SHP77 (cell line): ENCODE results near the gene CDKAL1.
"Not testable (repeated sequence)": the region's sequence is repeated elsewhere in the genome, so short reads cannot be mapped to it uniquely, and the experiment has no call there.

Experiments used
- DNase-seq, 2 experiments: peaks; one replicate each; lab custom pipeline; 2025; lab: John Stamatoyannopoulos, UW

Gene CDKAL1

GRCh38 chr6:20554326-20554725 is 20.1 kb downstream of the CDKAL1 start:
- DNase-seq: no peak

GRCh38 chr6:20554817-20555216 is 20.6 kb downstream of the CDKAL1 start:
- no peak for DNase-seq

DNA sequence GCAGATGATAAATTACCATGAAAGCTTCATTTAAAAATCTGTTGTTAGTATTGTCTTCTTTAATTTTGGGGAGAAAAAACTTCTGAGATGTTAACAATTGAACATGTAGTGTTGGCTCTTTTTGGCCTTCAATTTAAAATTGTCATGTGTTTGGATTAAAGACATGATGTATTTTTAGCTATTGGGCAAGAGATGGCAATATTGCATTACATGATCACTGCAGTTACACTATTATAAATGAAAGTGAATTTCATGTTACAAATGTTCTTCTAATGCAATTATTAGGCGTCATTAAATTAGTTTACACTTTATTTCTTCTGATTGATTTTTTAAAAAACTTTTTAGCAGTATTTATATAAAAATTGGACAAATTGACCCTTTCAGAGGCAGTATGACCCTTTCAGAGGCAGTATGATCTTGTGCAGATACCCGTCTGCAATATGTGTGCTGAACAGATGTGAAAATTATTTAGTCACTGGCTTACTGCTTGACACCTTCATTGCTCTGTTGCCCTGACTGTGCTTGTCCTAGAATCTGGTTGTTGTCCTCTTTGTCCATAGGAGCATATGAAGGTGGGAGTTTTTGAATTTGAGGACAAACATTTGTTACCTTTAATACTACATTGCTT is 25.8 kb downstream of the CDKAL1 start:
- DNase-seq: no peak

DNA sequence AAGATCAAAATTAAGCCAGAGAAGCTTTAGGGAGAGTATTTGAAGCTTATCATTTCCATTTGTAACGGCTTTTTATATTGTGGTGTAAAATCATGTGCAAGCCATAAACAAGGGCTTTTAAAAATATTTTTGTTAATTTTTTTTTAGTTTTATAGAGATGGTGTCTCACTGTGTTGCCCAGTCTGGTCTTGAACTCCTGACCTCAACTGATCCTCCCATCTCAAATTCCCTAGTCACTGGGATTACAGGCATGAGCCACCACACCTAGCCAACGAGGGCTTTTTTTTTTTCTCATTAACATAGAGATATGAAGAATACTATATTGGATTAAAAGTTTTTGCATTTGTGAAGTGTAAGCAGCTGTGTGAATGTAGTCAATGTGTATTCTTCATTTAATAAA is 29.1 kb downstream of the CDKAL1 start:
- DNase-seq: no peak

- no peak for DNase-seq
Observed at GRCh38 chr6:20564269-20564668, 30.0 kb downstream of the CDKAL1 start.

- DNase-seq: no peak
Observed at GRCh38 chr6:20564777-20565176, 30.5 kb downstream of the CDKAL1 start.

DNA sequence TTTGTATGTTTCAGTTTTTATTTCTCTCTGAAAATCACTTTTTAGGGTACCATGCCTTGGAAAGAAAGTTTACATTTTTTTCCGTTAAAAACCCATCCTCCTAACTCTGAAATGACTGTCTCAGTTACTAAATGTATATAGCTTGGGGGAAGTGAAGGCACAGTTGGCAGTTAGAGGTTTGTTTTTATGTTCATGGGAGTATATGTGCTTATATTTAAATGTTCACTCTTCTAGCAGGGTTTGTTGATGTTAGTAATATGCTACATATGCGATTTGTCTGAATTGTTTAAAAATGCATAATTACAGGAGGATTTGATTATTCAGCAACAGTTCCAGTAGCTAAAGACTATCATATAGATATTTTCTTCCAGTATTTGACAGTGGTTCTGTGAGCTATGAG is 31.1 kb downstream of the CDKAL1 start:
- DNase-seq: no peak

GRCh38 chr6:20566109-20566508 is 31.9 kb downstream of the CDKAL1 start:
- no peak for DNase-seq

GRCh38 chr6:20569000-20569610 is 34.8 kb downstream of the CDKAL1 start:
- no peak for DNase-seq

DNA sequence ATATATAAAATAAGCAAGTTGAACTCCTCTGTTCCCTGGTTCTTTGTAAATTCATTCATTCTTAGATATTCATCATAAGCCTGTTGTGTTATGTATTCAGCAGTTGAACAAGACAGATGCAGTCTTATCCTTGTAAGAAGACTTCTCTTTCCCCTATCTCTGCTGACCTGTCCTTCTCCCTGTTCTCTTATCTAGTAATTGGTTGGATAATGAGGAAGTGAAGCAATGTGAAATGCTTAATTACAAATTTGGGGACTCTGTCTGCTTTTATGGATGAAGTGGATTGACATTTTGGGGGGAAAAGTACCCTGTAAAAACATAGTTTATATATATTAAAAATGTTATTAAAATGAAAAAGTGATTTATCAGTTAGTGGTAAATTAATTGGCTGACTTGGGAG is 37.0 kb downstream of the CDKAL1 start:
- no peak for DNase-seq

DNA sequence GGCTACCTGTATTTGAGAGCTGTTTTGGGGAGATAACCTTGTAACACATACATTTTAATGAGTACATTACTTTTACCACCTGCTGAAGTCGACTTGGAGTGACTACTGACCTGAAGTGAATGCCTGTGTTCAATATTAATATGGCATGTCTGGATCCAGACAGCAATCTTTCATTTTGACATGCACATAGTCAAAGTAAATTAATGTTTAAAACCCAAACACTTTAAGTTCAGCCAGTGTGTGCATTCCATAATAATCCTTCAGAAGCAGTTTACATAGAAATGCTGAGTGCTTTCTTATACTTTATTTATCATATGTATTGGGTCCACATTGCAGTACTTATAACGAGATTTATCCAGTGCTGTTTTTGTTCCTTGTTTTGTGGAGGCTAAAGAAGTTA is 38.0 kb downstream of the CDKAL1 start:
- DNase-seq: peak in 1 of 2 experiments; percentile 9

DNA sequence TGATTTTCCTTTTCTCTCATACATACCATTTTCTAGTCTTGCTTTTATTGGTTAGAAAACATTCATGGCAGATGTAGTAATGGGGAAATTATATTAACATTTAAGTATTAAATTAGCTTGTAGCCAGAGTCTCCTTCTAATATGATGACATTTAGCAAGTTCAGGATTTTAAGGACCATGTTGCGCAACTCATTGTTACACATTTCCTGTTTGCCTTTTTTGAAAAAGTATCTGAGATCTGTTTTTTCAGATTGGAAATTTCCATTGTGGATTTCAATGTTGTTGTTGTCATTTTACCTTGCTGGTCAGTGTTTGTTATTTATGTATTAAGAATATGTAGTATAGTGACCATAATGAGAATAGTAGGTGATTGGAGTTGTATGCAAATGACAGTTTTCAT is 38.7 kb downstream of the CDKAL1 start:
- no peak for DNase-seq

DNA sequence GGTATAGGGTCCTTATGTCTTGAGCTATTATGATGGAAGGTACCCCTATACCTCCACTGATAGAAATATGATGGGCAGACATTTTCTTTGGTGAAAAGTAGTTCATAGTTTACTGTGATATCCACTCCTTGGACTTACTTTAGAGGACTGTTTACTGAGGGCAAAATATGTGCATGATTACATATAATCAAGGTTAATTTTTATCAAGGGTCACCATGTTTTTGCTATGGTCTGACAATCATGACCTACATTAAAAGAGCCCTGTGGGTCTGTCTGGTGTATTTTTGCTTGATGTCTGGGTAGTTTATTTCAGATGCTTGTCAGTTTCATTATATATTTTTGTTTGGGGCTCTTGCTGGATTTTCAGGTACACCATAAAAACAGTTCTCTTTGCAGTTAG is 40.1 kb downstream of the CDKAL1 start:
- no peak for DNase-seq

GRCh38 chr6:20575125-20575524 is 40.9 kb downstream of the CDKAL1 start:
- peak in 1 of 2 experiments; percentile 13 for DNase-seq

DNA sequence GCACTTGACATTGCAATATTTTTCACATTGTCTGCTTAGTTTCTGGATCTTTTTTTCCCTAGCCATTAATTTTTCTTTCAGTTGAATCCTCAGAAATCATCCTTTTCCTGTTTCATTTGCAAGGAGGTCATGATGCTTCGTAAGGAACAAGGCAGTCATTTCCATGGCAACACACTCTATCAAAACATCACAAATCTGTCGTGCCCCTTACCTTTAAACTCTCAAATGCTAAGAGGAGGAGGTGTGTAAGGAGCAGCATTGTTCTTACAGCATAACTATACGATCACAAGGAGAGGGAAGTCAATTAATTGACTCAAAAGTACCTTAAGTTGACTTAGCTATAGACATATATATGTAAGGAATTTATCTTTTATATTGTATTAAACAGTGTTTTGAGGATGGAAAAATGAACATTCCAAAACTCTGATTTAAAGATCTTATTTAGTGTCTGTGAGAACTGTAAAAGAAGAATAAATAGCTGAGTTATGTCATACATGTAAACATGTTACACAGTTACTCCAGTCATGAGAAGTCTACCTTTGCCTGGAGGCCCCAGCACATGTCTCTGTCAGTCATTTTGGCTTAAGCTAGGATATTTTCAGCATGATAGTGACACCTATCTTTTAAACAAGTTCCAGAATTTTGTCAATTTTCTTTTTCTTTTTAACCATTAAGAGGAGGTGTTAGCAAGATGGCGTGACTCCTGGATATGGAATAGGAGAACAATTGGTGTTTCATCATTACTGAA is 41.6 kb downstream of the CDKAL1 start:
- DNase-seq: no peak

DNA sequence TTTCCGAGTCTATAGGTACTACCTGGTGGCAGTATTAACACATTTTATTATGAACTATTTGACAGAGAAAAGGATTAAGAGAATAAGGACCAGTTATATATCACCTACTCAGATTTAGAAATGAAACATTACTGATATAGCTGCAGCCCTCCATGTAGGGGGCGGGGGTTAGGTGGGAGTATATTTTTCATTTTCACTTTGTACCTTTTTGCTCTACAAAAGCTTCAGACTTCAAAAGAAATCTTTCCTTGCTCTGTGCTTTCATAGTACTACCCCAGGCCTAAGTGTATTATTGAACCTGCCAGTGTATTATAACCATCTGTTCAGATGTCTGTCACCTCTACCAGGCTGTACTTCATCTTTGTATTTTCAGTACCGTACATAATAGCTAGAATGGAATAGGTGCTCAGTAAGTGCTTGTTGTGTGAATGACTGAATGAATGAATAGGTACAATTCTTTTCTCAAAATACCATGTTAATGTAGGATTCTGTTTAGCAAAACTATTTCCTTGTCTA is 43.0 kb downstream of the CDKAL1 start:
- no peak for DNase-seq

DNA sequence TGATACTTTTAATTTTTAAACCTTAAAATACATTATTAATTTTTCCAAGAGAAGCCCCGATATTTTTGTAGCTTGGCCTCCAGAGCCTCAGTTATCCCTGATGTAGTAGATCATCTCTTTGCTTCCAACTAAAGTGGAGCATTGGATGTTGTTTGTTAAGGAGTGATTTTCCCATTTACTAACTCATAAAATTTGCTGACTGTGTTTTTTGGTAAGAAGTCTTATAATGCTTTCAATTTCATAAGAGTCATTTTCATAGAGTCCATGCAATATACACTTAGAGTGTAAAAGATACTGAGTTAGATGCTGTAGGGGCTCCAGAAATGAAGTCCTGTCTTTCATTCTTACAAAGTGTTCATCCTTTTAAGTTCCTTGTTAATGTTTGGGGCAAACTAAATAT is 46.8 kb downstream of the CDKAL1 start:
- no peak for DNase-seq

DNA sequence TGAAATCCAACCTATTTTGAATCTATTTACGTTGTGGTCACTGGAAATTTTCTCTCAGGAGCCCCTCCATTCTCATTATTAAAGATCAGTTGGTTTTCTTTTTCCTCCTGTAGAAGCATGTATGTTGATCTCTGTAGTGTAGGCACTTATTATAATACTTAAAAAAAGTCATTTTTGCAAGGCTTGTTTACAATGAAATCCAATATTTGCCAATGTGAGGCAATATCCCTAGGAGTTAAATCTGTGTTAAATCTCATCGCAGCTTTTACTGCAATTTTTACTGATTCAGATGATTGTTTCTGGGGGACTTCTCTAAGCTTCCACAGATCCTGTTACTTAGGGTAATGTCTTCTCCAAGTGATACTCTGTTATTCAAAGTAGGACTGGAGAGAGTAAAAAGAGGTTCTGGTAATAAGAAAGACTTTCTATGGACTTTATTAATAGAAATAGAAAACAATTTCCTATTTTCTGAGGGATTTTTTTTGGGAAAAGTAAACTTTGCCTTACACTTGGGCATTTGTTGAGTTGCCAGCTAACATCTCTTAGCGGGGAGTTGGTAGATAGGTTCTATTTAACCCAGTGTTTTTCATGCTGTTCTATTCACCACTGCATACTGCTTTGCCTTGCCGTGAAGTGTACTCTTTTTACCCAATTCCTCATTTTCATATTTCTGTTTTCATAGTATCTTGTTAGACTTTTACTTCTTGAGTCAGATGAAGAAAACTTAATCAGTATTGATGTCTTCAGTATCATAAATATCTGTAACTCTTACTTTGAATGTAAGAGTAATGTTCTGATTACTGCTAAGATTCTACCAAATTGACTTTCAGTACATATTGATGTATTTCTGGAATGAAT is 48.6 kb downstream of the CDKAL1 start:
- DNase-seq: no peak

DNA sequence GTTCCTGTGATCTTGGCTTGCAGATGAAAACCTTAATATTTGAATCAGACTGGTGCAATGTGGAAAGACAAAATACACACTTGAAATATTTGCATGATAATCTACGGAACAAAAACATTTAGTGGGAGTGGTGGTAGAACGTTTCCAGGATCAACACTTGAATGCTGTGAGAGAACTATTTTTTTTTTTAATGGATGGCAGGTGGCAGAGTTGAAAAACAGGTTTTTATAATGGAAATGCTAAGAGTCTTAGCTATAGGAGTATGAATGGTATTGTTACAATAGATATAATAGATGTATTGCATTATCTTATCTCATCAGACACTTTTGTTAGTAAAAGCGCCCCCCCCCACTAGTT is 49.2 kb downstream of the CDKAL1 start:
- DNase-seq: no peak

DNA sequence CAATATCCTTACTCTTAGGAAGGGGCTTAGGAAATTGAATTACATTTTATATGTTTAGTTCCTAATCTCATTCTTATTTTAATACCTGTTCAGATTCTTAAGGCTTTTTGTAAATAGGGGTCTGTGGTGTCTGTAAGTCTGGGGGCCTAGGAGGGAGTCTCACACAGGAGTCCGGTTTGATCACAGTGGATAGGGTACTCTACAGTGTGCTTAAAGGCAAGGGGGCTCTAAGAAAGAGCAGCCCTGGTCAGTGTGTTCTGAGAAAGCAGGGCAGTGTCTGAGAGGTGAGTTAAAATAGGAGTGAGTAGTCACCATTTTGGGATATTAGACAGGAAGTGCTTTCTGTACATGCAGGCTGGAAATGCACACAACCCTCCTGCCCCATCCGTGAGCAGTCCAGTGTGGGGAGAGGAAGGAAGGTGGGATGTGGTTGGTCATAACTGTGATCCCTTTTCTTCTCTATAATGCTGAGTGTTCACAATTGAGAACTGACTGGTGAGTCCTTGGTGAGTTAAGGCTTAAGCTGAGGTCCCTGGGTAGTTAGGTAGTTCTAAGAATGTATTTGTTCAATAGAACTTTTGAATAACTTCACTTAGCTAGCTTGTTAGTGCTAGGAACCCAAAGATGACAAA is 50.0 kb downstream of the CDKAL1 start:
- no peak for DNase-seq

- DNase-seq: no peak
Observed at GRCh38 chr6:20589266-20589665, 55.0 kb downstream of the CDKAL1 start.

GRCh38 chr6:20590476-20590875 is 56.2 kb downstream of the CDKAL1 start:
- not testable (repeated sequence) for DNase-seq
